ENCODE data around the gene RAB3A. TPM values are rescaled to one million over a fixed set of nuclear protein-coding genes. Genes with fewer than 3 reads are reported as not detected.

The RAB3A gene
- total and polyA plus RNA-seq, 9 of the 15 experiments (the other 6 are each of a cell fraction or from before 2014, with no cell fraction given) = 0.17 to 5.1 (median 0.90) TPM; not detected in 1

GRCh38 chr19:18183529-18183928 lies 20.3 kb downstream of the RAB3A start (continued):
- TF ChIP-seq NONO (IDR thresholded peaks at IDR 0.05; ENCODE audit: low read depth in 2 of 2, low read length in 1 of 2) = no peak
- no peak for TF ChIP-seq HNRNPK (IDR thresholded peaks at IDR 0.05; ENCODE audit: low read depth, low read length, poor library complexity, severe bottlenecking)
- TF ChIP-seq FUS (optimal IDR thresholded peaks at IDR 0.05; ENCODE audit: low read depth, low read length) = no peak

- in situ Hi-C loops (cut with MboI) (no loop called here), intact Hi-C loops (cut with micrococcal nuclease) (no loop called here)
- H4K20me1 ChIP-seq (replicated peaks; ENCODE audit: control insufficient read depth, insufficient read depth, low read length) = no peaks in the 10 kb centered on the region
- ChIA-PET CTCF (ENCODE audit: low intra/inter-chr PET ratio) (no interaction called here), POLR2A (interaction anchor here (0.5 to 0.9 kb wide), 2 partner anchors 13 to 45 kb away, joined by 3 read pairs; partner anchors contain the start of gene MPV17L2)
- ATAC-seq = no peak
- H2AFZ ChIP-seq (ENCODE audit: low read depth, low read length) = no peak overlapping the region
- WGBS (ENCODE audit: insufficient coverage, low coverage, missing lambda C conversion rate) = 92% methylated on average over 5 of the region's 5 CpGs
- H3K27me3 ChIP-seq (ENCODE audit: control insufficient read depth in 2 of 2, insufficient read depth in 2 of 2, low read length in 2 of 2) = no peaks in the 10 kb centered on the region
- H3K36me3 ChIP-seq (ENCODE audit: control insufficient read depth, insufficient read depth, low read length) = peaks cover 34% of the 10 kb centered on the region; the same call in 2 of the 3 replicates
- no peak overlapping the region for H3K9ac ChIP-seq (ENCODE audit: insufficient read depth in 1 of 2, low read depth in 2 of 2, low read length in 2 of 2)
- H3K79me2 ChIP-seq (ENCODE audit: control insufficient read depth, insufficient read depth, low read length) = peaks cover 7% of the 10 kb centered on the region
- peaks cover 6 to 7% of the 10 kb centered on the region in 2 experiments for H3K4me1 ChIP-seq (replicated peaks in 1 of 2; ENCODE audit: control insufficient read depth in 2 of 2, insufficient read depth in 2 of 2, low read length in 2 of 2)
- H3K27ac ChIP-seq (ENCODE audit: extremely low read depth, low read depth, low read length) = no peak overlapping the region
- H3K9me3 ChIP-seq (replicated peaks; ENCODE audit: control insufficient read depth, insufficient read depth, low read depth, low read length) = no peaks in the 10 kb centered on the region
- no peaks in the 10 kb centered on the region for H3K9me1 ChIP-seq (ENCODE audit: control insufficient read depth, insufficient read depth, low read length)
- no peak overlapping the region for H3K4me2 ChIP-seq (ENCODE audit: insufficient read depth, low read length)
- BruUV-seq (replicated peaks) = no TSS peak
- no peak for DNase-seq (ENCODE audit: extremely low read depth in 1 of 4, low spot score in 3 of 4)
- FAIRE-seq = no peak
- H3K4me3 ChIP-seq = no peak overlapping the region
- no peak for TF ChIP-seq ZMIZ1 (IDR thresholded peaks at IDR 0.05; ENCODE audit: low read depth in 2 of 2, low read length in 2 of 2)
- no peak for TF ChIP-seq CC2D1A (IDR thresholded peaks at IDR 0.05)
Observed at GRCh38 chr19:18179957-18180356, 23.9 kb downstream of the RAB3A start.
